NCI-H1436 treated with DMSO at 0.1 percent for 48 hours (cell line): ENCODE data around the gene CKMT1B.
"Not testable (repeated sequence)": the region's sequence is repeated elsewhere in the genome, so short reads cannot be mapped to it uniquely, and the experiment has no call there.

Source experiments
- DNase-seq: peaks from one replicate; lab custom pipeline; 2025; lab: John Stamatoyannopoulos, UW

The CKMT1B gene

DNA sequence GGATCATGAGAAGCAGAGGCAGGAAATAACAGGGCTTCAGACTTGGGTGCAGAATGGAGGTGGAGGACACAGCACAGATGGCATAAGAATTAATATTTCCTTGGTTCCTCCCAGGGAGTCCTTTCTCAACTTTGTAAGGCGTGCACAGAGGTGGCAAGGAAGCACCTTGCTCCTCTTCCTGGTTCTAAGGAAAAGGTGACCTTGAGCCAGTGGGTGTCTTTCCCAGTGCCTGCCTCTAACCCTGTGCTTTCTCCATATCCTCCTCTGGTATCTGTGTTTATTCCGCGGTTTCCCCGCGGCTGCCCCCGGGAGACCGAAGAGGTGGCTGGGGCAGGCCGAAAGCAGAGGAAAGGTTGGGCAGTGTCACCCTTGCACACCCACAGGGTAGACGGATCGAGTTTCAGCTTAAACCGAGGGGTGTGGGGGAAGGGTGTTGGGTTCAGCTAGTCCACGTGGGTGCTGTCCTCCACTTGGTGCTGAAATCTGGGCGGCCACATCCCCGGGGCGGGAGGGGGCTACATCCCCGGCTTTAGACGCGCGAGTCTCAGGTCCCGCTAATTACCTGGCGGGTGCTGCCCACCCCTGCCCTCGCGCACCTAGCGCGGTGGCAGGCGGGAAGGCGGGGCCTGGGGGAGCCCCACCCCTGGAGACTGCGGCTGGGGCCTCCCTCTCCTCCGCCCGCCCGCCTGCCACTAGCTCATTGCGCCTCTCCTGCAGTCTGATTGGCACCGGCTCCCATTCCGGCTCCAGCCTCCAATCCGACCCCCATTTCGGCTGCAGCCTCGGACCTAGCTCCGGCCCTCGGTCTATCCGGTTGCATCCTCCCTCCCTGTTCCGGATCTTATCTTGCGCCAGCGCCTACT is at the start of gene CKMT1B:
CKMT1B (plus strand) TSS at position 700 of the 863 bp plus-strand sequence. CDS start 192 bp downstream, outside the sequence.
- not testable (repeated sequence) for DNase-seq

DNA sequence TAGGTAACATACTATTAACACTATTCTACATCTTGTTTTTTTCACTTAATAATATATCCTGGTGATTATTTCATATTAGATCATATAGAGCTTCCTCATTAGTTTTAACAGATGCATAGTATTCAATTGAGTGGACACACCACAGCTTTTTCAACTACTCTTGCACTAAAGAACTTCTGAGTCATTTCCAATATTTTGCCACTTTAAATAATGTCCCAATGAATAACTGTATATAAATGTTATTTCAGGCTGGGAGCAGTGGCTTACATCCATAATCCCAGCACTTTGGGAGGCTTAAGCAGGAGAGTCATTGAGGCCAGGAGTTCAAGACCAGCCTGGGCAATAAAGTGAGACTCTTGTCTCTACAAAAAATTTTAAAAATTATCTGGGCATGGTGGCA is 49.6 kb upstream of the CKMT1B start:
- DNase-seq: no peak

DNA sequence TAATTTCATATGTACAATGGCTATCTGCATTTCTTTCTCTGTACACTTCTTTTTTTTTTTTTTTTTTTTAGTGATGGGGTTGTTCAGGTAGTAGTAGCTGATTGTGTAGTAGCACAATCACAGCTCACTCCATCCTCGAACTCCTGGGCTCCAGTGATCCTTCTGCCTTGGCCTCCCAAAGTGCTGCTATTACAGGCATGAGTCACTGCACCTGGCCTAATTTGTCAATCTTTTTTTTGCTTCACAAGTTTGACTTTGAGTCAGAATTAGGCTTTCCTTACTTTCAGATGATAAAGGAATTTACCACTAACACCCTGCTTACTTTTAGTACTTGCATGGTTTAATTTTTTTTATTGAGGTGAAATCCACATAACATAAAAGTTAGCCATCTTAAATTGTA is 48.4 kb upstream of the CKMT1B start:
- no peak for DNase-seq

DNA sequence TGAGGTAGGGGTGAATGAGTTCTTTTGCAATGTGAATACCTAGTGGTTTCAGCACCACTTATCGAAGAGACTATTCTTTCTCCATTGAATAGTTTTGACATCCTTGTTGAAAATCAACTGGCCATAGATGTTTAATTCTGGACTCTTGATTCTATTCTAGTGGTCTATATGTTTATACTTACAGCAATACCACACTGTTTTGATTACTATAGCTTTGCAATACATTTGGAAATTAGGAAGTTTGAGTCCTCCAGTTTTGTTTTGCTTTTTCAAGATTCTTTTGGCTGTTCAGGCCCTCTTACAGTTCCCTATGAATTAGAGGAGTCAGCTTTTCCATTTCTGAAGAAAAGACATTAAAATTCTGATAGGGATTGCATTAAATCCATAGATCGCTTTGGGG is 46.3 kb upstream of the CKMT1B start:
- no peak for DNase-seq

DNA sequence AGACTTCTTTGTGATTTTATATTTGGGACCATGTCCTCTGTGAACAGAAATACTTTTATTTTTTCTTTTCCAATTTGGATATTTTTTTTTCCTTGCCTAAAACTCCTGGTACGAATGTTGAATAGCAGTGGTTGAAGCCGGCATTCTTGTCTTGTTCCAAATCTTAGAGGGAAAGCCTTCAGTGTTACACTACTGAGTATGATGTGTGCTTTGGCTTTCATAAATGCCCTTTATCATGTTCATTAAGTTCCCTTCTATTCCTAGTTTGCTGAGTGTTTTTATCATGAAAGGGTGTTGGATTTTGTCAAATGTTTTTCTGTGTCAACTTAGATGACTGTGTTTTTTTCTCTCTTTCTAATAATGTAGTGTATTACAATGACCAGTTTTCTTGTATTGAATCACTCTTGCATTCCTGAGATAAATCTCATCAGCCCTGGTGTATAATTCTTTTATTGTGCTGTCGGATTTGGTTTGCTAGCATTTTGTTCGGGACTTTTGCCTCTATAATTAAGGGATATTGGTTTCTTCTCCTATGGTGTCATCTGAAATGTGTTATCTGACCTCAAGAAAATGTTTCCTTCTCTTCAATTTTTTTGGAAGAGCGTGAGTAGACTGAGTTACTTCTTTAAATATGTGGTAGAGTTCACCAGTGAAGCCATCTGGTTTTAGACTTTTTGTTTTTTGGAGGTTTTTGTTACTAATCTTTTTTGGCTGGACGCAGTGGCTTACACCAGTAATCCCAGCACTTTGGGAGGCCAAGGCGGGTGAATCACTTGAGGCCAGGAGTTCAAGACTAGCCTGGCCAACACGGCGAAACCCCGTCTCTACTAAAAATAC is 43.1 kb upstream of the CKMT1B start:
- no peak for DNase-seq

DNA sequence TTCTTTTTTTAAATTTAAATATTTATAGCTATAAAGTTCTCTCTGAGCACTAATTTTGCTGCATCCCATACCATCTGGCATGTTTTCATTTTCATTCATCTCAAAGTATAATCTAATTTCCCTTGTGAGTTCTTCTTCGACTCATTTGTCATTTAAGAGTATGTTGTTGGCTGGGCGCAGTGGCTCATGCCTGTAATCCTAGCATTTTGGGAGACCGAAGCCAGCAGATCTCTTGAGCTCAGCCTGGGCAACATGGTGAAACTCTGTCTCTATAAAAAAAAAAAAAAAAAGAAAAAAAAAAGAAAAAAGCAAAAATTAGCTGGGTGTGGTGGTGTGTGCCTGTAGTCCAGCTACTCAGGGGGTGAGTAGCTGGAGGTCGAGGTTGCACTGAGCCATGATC is 41.6 kb upstream of the CKMT1B start:
- no peak for DNase-seq

DNA sequence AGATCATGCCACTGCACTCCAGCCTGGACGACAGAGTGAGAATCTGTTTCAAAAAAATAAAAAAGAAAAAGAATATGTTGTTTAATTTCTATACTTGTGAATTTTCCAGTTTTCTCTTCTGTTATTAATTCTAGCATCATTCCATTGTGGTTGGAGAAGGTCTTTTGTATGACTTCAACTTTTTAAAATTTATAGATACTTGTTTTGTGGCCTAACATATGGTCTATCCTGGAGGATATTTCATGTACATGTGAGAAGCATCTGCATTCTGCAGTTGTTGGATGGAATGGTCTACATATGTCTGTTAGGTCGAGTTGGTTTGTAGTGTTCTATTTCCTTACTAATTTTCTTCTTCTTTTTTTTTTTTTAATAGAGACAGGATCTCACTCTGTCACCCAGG is 40.8 kb upstream of the CKMT1B start:
- no peak for DNase-seq

DNA sequence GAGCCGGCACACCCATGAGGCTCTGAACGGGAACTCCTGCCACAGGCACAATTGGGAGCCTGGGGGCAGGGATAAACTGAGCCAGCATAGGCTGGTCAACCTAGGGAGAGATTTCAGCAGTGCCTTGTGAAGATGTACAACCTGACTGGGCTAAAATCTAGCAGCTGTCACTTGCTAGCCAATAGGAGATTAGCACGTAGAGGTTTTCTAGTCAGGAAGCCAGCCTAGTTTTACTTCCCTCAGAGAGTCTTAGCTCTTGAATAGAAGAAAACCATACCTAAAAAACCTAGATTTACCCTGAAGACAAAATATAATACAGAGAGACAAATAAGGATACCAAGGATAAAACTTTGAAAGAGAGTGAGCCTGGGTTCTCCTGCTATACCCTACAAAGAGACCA is 31.1 kb upstream of the CKMT1B start:
- DNase-seq: not testable (repeated sequence)

DNA sequence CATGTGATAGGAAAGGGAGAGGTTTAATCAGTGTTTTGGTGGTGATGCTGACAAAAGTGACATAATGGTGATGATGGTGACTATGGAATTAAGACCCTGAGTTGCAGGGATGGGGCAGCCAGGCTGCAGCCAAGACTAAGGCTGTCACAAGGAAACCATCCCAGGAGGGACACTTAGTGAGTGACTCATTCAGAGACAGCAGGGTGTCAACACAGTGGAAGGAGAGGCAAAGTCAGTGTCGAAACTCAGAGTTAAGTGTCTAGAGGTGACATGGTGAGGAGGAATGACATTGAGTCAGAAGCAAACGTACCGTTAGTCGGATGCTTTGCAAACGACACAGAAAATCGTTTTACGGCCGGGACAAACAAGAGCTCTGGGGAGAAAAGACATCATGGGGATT is 30.0 kb upstream of the CKMT1B start:
- DNase-seq: not testable (repeated sequence)

DNA sequence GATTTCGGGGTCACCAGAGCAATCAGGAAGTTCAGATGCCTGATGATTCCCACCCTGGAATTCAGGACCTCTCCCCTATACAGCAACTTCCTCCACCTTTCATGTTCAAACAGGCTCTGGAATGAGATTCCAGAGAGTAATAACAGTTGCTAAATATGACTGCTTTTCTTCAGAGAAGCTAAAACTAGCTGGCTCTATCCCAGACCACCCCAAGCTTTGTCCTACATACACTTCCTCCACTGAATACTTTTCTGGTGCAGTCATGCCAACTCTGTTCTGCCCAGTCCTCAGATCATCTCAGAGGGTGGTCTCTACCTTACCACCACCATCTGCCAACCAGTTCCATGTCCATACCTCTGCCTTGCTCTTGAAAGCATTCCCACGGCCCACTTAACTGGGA is 27.2 kb upstream of the CKMT1B start:
- not testable (repeated sequence) for DNase-seq

DNA sequence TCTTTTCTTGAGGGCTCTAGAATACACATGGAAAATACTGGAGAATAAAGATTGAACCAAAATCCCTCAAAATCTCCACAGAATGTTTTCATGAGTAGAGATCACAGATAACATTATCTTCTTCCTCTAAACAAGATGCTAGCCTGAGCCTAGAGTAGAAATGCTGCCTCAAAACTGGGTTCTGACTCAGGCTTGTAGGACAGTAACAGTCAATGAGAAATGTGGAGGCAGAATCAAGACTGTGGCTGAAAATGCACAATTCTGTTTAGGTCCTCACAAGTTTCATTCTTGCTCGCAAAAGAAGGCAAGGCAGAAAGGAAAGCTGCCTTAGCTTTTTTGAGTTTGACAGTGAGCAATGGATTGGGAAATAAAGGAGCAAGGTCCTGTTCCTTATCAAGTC is 19.2 kb upstream of the CKMT1B start:
- not testable (repeated sequence) for DNase-seq

DNA sequence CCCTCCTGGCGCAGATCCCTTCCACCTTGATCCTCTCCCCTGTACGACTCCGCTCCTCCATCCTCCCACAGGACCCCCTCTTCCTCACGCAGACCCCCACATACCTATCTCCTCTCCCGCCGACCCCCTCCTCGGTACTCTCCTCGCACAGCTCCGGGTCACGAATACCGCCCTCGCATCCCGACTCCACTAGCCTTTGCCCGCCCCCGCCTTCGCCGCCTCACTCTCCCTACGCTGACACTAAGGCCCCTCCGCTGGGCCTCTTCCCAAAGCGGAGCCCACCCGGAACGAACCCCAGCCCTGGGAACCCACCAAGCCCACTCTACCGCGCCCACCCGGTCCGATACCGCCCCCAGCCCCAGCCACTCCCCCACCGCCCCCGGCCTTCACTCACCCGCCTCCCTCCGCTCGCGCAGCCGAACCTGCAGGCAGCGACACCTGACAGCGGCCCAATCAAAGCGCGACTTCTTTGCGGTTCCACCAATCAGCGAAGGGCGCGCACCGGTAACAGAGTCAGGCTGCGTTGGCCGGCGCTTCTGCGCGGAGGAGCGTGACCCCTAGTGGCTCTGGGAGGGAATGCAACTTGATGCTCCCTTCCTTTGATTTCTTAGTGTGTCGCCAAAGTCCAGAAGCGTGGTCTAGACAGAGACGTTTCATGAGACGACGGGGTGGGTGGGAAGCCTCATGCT is 3.9 kb upstream of the CKMT1B start, which contains the start of gene PPIP5K1:
PPIP5K1 (minus strand) TSS at position 431 of the 689 bp plus-strand sequence. CDS start 5,704 bp downstream, outside the sequence.
- not testable (repeated sequence) for DNase-seq

DNA sequence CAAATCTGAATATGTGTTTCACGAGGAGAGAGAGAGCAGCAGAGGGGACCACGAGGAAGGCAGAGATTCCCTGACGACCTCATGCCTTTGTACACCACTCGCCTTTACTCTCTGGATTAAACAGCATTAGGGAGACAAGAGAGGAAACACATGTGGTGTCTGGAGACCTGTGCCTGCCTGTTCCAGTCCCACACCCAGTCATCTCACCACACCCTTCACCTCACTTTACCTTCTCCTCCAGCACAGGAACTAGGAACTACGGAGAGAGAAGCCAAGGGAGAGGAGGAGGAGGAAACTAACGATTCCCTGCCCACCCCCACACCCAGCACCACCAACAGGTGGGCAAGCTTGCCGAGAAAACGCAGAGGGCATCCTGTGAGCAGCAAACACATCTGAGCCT is 986 bp upstream of the CKMT1B start:
- DNase-seq: not testable (repeated sequence)

DNA sequence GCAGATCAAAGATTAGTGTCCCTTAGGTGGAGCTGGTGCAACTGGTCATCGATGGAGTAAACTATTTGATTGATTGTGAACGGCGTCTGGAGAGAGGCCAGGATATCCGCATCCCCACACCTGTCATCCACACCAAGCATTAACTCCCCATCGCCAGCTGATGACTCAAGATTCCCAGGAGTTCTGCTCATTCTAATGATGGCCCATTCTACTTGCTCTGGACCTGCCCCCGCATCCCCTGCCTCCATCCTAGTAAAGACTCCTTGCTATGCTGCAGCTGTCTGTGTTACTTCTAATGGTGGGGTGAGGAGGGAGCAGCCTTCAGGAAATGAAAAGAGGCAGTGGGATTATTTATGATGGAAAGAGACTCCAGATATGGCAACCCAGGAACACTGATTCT is 5.3 kb downstream of the CKMT1B start:
- DNase-seq: not testable (repeated sequence)

DNA sequence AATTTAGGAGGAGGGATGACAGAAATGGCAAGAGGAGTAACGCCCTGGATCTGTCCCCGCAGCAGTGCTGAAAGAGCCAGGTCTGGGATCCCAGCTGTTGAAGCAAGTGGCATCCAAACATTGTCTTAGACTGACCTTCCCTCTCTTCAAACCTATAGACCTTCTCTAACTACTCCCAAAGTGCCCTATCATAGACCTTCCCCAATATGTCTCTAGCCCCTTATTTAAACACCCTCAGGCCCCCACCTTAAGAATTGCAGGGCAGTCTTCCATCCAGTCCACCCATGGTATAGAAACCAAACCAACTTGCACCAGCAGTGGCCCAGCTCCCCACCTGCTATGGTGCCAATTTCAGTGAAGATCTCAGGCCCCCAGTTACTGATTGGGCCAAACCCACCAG is 6.4 kb downstream of the CKMT1B start:
- DNase-seq: not testable (repeated sequence)

DNA sequence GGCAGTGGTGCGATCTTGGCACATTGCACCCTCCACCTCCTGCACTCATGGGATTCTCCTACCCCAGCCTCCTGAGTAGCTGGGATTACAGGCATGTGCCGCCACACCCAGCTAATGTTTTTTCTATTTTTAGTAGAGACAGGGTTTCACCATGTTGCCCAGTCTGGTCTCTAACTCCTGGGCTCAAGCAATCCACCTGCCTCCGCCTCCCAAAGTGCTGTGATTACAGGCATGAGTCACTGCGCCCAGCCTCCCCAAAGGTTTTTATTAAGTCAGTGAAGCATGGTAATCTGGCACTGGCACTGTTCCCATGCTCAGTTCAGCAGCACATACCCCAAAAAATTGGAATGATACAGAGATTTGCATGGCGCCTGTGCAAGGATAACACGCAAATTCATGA is 8.4 kb downstream of the CKMT1B start:
- DNase-seq: peak; percentile 31

DNA sequence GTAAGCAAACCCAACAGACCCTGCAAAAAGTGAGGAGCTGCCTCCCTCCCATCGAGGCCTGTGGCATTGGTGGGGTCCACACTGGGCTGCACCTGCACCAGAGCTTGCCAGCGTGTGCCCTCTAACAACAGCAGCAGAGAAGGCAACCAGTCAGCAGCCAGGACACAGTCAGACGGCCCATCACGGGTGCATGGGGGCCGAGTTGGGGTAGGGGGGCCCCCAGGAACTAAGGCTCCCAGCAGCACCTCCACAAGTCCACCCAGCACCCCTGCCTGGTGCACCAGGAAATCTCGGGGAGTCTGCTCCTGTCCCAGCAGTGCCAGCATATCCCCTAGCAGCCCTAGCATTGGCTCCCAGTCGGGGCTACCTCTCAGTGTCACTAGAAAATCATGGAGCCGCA is 23.9 kb downstream of the CKMT1B start:
- DNase-seq: not testable (repeated sequence)

DNA sequence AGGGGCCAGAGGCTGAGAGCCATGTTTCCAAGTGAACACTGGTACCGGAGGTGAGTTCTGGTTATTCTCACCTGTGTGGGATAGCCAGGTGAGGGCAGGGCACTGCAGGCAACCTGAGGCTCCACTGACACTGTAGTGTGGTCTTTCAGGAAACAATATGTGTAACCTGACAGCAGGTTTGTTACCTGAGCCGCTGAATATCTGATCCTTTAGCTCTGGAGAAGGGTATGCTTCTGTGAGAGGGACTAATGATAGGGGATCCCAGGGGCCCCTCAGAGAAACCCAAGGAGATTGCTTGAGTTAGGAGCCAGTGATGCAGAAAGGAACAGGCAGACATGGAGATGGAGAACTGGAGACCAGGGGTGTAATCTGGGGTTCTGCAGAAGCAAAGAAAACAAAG is 24.9 kb downstream of the CKMT1B start, which contains the start of gene STRC:
STRC (minus strand) TSS at position 101 of the 400 bp plus-strand sequence; CDS start at position 23, 78 bp downstream.
- not testable (repeated sequence) for DNase-seq

DNA sequence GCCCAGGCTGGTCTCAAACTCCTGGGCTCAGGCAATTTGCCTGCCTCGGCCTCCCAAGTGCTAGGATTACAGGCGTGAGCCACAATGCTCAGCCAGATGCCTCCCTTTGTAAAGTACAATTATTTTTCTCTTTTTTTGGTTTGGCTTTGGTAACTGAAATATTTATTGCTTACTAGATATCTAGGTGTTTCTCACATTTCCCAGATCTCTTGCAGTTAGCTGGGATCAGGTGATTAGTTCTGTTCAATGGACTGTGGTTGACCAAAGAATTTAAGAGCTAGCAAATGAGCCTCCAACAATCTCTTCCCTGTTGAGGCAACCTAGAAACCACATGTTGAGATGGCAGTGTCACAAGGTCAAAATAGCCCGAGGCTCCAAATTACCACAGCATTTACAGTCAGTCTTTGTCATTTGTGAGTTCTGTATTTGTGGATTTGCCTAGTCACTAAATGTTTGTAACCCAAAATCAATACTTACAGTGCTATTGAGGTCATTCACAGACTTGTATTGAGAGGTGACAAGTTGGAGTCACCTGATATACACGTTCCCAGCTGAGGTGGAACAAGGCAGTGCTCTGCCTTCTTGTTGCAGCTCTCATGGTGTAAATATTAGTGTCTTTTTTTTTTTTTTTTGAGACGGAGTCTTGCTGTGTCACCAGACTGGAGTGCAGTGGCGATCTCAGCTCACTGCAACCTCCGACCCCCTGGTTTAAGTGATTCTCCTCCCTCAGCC is 28.4 kb downstream of the CKMT1B start:
- not testable (repeated sequence) for DNase-seq

DNA sequence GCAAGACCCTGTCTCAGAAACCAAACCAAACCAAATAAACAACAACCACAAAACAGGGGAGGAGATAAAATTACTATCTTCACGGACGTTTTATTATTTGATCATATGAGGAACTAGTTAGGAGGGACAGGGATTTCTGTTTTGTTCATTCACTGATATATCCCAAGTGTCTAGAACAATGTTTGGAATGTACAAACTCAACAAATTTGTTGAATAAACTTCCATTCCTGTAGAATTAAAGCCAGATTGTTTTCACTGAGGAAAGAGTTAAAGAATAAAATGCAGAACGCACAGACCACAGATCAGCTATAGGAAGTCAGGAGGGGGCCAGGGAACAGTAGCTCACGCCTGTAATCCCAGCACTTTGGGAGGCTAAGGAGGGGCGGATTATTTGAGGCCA is 31.3 kb downstream of the CKMT1B start:
- no peak for DNase-seq

DNA sequence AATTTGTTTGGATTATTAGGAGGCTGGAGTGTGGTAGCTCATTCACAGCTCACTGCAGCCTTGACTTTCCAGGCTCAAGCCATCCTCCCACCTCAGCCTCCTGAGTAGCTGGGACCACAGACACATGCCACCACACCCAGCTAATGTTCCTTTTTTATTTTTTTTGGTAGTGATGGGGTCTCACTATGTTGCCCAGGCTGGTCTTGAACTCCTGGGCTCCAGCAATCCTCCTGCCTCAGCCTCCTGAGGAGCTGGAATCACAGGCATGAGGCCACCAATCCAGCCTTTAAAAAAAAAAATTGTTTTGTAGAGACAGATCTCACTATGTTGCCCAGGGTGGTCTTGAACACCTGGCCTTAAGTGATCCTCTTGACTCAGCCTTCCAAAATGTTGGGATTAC is 33.1 kb downstream of the CKMT1B start:
- DNase-seq: not testable (repeated sequence)
